GM12878 (cell line): ENCODE data around the gene CEP68.

Experiments used
- FOXK2 ChIP-seq: fragments of 450-650 bp; IDR thresholded peaks from 2 replicates; pipeline ENCODE4 v1.6.1; 2017; ENCODE audit warnings: mild to moderate bottlenecking, moderate library complexity
- SP1 ChIP-seq: IDR thresholded peaks from one replicate; pipeline ENCODE4 v1.6.1; 2011; ENCODE audit warnings: low read depth, low read length
- TAF1 ChIP-seq: IDR thresholded peaks from 2 replicates; pipeline ENCODE4 v1.6.1; 2011; ENCODE audit warnings: mild to moderate bottlenecking, low read depth, low read length, borderline replicate concordance
- TF ChIP-seq, protein P1 (sequence below): IDR thresholded peaks from 2 replicates; pipeline ENCODE4 v1.6.1; 2012; ENCODE audit warnings: mild to moderate bottlenecking, low read depth, low read length
- TF ChIP-seq, protein P2 (sequence below), 3 experiments: IDR thresholded peaks in 2 of 3; conservative IDR thresholded peaks in 1 of 3; 2 replicates each; pipeline ENCODE4 v1.5.1; 2011; ENCODE audit warnings: low read depth in 3 of 3, low read length in 3 of 3, mild to moderate bottlenecking in 3 of 3, control low read depth in 2 of 3, moderate library complexity in 2 of 3, inconsistent platforms in 1 of 3, mixed read lengths in 1 of 3; ENCODE audit not compliant: control insufficient read depth in 2 of 3, insufficient read depth in 1 of 3; ENCODE audit errors: extremely low read depth in 1 of 3

DNA sequence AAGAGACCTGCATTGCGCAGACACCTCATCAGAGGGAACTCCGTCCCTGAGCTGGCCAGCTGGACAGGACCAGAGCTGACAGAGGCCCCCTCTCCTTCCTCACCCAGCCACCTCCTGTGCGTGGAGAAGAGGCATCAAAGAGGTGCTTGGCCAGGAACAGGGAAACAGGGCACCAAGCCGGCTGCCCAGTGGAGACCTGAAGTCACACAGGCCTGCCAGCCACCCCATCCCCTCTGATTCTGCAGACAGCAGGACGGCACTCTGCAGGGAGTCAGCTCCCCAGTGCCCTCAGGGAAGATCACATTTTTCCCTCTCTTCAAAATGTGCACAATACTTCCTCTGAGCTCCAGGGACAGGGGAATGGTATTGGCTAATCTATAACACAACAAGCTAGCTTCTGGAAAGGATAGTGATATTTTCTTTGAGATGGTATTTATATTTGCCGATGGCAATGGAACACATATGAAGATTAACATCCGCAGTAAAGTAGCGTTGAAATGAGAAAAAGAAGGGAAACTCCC is 36.5 kb upstream of the CEP68 start:
- TF ChIP-seq, protein P1, sequence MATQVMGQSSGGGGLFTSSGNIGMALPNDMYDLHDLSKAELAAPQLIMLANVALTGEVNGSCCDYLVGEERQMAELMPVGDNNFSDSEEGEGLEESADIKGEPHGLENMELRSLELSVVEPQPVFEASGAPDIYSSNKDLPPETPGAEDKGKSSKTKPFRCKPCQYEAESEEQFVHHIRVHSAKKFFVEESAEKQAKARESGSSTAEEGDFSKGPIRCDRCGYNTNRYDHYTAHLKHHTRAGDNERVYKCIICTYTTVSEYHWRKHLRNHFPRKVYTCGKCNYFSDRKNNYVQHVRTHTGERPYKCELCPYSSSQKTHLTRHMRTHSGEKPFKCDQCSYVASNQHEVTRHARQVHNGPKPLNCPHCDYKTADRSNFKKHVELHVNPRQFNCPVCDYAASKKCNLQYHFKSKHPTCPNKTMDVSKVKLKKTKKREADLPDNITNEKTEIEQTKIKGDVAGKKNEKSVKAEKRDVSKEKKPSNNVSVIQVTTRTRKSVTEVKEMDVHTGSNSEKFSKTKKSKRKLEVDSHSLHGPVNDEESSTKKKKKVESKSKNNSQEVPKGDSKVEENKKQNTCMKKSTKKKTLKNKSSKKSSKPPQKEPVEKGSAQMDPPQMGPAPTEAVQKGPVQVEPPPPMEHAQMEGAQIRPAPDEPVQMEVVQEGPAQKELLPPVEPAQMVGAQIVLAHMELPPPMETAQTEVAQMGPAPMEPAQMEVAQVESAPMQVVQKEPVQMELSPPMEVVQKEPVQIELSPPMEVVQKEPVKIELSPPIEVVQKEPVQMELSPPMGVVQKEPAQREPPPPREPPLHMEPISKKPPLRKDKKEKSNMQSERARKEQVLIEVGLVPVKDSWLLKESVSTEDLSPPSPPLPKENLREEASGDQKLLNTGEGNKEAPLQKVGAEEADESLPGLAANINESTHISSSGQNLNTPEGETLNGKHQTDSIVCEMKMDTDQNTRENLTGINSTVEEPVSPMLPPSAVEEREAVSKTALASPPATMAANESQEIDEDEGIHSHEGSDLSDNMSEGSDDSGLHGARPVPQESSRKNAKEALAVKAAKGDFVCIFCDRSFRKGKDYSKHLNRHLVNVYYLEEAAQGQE = no peak
- no peak for TF ChIP-seq FOXK2
- TF ChIP-seq, protein P2, sequence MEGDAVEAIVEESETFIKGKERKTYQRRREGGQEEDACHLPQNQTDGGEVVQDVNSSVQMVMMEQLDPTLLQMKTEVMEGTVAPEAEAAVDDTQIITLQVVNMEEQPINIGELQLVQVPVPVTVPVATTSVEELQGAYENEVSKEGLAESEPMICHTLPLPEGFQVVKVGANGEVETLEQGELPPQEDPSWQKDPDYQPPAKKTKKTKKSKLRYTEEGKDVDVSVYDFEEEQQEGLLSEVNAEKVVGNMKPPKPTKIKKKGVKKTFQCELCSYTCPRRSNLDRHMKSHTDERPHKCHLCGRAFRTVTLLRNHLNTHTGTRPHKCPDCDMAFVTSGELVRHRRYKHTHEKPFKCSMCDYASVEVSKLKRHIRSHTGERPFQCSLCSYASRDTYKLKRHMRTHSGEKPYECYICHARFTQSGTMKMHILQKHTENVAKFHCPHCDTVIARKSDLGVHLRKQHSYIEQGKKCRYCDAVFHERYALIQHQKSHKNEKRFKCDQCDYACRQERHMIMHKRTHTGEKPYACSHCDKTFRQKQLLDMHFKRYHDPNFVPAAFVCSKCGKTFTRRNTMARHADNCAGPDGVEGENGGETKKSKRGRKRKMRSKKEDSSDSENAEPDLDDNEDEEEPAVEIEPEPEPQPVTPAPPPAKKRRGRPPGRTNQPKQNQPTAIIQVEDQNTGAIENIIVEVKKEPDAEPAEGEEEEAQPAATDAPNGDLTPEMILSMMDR (IDR thresholded peaks at IDR 0.05 in 2 of 3, conservative IDR thresholded peaks at IDR 0.05 in 1 of 3; ENCODE audit: control insufficient read depth in 2 of 3, extremely low read depth in 1 of 3, insufficient read depth in 1 of 3, low read depth in 3 of 3, low read length in 3 of 3) = no peak
- no peak for TF ChIP-seq TAF1
- no peak for TF ChIP-seq SP1
